Aorta (tissue), 5 donors: ENCODE results near the gene GNMT. TPM values are rescaled to one million over a fixed set of nuclear protein-coding genes. Genes with fewer than 3 reads are reported as not detected.

Source experiments
- ATAC-seq: fragments of 200-7000 bp; cut with Tn5 transposase; one replicate; pipeline ENCODE4 v1.9.1; 2022; ENCODE audit warnings: moderate library complexity; ENCODE audit not compliant: low FRiP score
- DNase-seq, 2 donors: peaks; one replicate each; pipeline ENCODE4 v3.0.0-alpha.2; 2020
- H3K27ac ChIP-seq, 2 donors: one replicate each; pipeline ENCODE4 v1.5.1; 2013; ENCODE audit warnings: low read length in 2 of 2, mild to moderate bottlenecking in 2 of 2, moderate library complexity in 2 of 2, control low read depth in 1 of 2, inconsistent platforms in 1 of 2, low read depth in 1 of 2
- H3K27me3 ChIP-seq, 2 donors: one replicate each; pipeline ENCODE4 v1.6.1; 2013; ENCODE audit warnings: control low read depth in 1 of 2, low read length in 1 of 2, mild to moderate bottlenecking in 1 of 2, moderate library complexity in 1 of 2; ENCODE audit not compliant: insufficient read depth in 2 of 2, control insufficient read depth in 1 of 2
- H3K36me3 ChIP-seq, 2 donors: one replicate each; pipeline ENCODE4 v1.6.1; 2013; ENCODE audit warnings: control low read depth in 1 of 2, low read length in 1 of 2, mild to moderate bottlenecking in 1 of 2; ENCODE audit not compliant: insufficient read depth in 2 of 2, control insufficient read depth in 1 of 2
- H3K4me1 ChIP-seq, 2 donors: one replicate each; pipeline ENCODE4 v1.6.1; 2013; ENCODE audit warnings: low read length in 2 of 2, control low read depth in 1 of 2, mild to moderate bottlenecking in 1 of 2, moderate library complexity in 1 of 2; ENCODE audit not compliant: insufficient read depth in 2 of 2, control insufficient read depth in 1 of 2
- H3K4me3 ChIP-seq, 2 donors: one replicate each; pipeline ENCODE4 v1.5.1; 2013; ENCODE audit warnings: low read length in 2 of 2, control low read depth in 1 of 2, mild to moderate bottlenecking in 1 of 2
- H3K9me3 ChIP-seq: one replicate; pipeline ENCODE4 v1.6.1; 2013; ENCODE audit warnings: mild to moderate bottlenecking, low read length; ENCODE audit not compliant: control insufficient read depth
- WGBS, 2 donors: extraction: QIAGEN DNeasy Blood & Tissue Kit; methylation state at CpG; one replicate each; pipeline ENCODE4 v1.1.7; 2013; 5-methylcytosine and 5-hydroxymethylcytosine counted together
- intact Hi-C, 2 donors: fragments of 100-400 bp; cut with DNase I; formaldehyde crosslinking; loops; one replicate each; pipeline versions ENCODE4 v1.14.2 to v1.15.0; 2022
- polyA plus RNA-seq, 2 donors: library from polyadenylated mRNA; stranded (reverse); fragments of 200-250 nt; gene quantifications; one replicate each; pipeline ENCODE4 v1.2.3, GENCODE V29; 2013
- total RNA-seq, 2 donors: library from RNA; stranded (reverse); fragmentation: NEBNext Ultra II Directional; extraction: Animal tissue kit (Norgen Biotek cat#: 25700); gene quantifications; one replicate each; pipeline ENCODE4 v1.2.1, GENCODE V29; 2021
- donor health status: healthy with polysubstance abuse.
- donor health status: Bipolar disorder and iron deficiency.
- donor health status: DM: no; HTN: no; CAD: no.
- donor health status: DM: no; HTN: no; CAD: no.
- donor health status: DM: yes; HTN: yes; CAD: no.

Gene GNMT
- total and polyA plus RNA-seq, 4 donors, result 0.88 to 1.2 (median 1.2) TPM; not detected in 1

- Histone ChIP-seq H3K4me3 (no peak overlapping the region), H3K9me3 (no peaks in the 10 kb centered on the region), H3K4me1 (no peaks in the 10 kb centered on the region), H3K27me3 (no peaks in the 10 kb centered on the region), H3K36me3 (peaks cover 0 to 2% of the 10 kb centered on the region in 2 donors), H3K27ac (no peak overlapping the region)
- DNase-seq, result no peak
- ATAC-seq, result no peak
- 12 to 15% methylated on average over 13 of the region's 13 CpGs for WGBS, 2 donors
- intact Hi-C loops, result no loop called here
Observed at GRCh38 chr6:42959917-42960242, 674 bp upstream of the GNMT start.

- intact Hi-C loops, result no loop called here
- Histone ChIP-seq H3K9me3 (no peaks in the 10 kb centered on the region), H3K36me3 (peaks cover 0 to 7% of the 10 kb centered on the region in 2 donors), H3K4me3 (peak overlapping the region in 1 of 2 donors; percentile 24), H3K4me1 (no peaks in the 10 kb centered on the region), H3K27ac (no peak overlapping the region), H3K27me3 (no peaks in the 10 kb centered on the region)
- DNase-seq, result no peak
- ATAC-seq, result peak; percentile 60
- 25 to 29% methylated on average over 15 of the region's 15 CpGs for WGBS, 2 donors
Observed at GRCh38 chr6:42961020-42961470, 491 bp downstream of the GNMT start.

- no peak overlapping the region for H3K4me3 ChIP-seq
- 90 to 93% methylated on average over 12 of the region's 12 CpGs for WGBS, 2 donors
- DNase-seq (no peak), ATAC-seq (no peak)
- peaks cover 0 to 9% of the 10 kb centered on the region in 2 donors for H3K36me3 ChIP-seq
- H3K4me1 ChIP-seq, result no peaks in the 10 kb centered on the region
- H3K9me3 ChIP-seq, result no peaks in the 10 kb centered on the region
- no peaks in the 10 kb centered on the region for H3K27me3 ChIP-seq
- H3K27ac ChIP-seq, result no peak overlapping the region
- intact Hi-C loops, result no loop called here
Observed at GRCh38 chr6:42962096-42962495, 1.5 kb downstream of the GNMT start.

- DNase-seq, result no peak
- no peak for ATAC-seq
- H3K27ac ChIP-seq, result no peak overlapping the region
- H3K4me3 ChIP-seq, result no peak overlapping the region
- H3K9me3 ChIP-seq, result no peaks in the 10 kb centered on the region
- peaks cover 0 to 12% of the 10 kb centered on the region in 2 donors for H3K36me3 ChIP-seq
- H3K4me1 ChIP-seq, result no peaks in the 10 kb centered on the region
- intact Hi-C loops, result no loop called here
- H3K27me3 ChIP-seq, result no peaks in the 10 kb centered on the region
- WGBS, 2 donors, result 92% methylated on average over 13 of the region's 13 CpGs
Observed at GRCh38 chr6:42962502-42963178, 2.1 kb downstream of the GNMT start.

- Histone ChIP-seq H3K4me3 (no peak overlapping the region), H3K9me3 (no peaks in the 10 kb centered on the region), H3K27ac (no peak overlapping the region), H3K36me3 (peaks cover 0 to 12% of the 10 kb centered on the region in 2 donors), H3K27me3 (no peaks in the 10 kb centered on the region), H3K4me1 (no peaks in the 10 kb centered on the region)
- DNase-seq, result no peak
- WGBS, 2 donors, result 77 to 79% methylated on average over 12 of the region's 12 CpGs
- intact Hi-C loops, result no loop called here
- no peak for ATAC-seq
Observed at GRCh38 chr6:42963179-42963854, 2.8 kb downstream of the GNMT start.

- Histone ChIP-seq H3K9me3 (no peaks in the 10 kb centered on the region), H3K27me3 (no peaks in the 10 kb centered on the region), H3K27ac (no peak overlapping the region), H3K4me3 (no peak overlapping the region), H3K4me1 (no peaks in the 10 kb centered on the region), H3K36me3 (peaks cover 0 to 12% of the 10 kb centered on the region in 2 donors)
- 81 to 85% methylated on average over 9 of the region's 9 CpGs for WGBS, 2 donors
- DNase-seq (no peak), ATAC-seq (no peak)
- intact Hi-C loops, result no loop called here
Observed at GRCh38 chr6:42963855-42964605, 3.5 kb downstream of the GNMT start.

GRCh38 chr6:42966571-42966970, 6.0 kb downstream of the GNMT start:
- H3K27ac ChIP-seq, result no peak overlapping the region
- intact Hi-C loops, result no loop called here

GRCh38 chr6:42967228-42967627, 6.7 kb downstream of the GNMT start:
- WGBS, 2 donors, result 93 to 94% methylated on average over 11 of the region's 11 CpGs
- DNase-seq (no peak), ATAC-seq (no peak)
- H3K9me3 ChIP-seq, result no peaks in the 10 kb centered on the region
- no peaks in the 10 kb centered on the region for H3K4me1 ChIP-seq
- intact Hi-C loops, result no loop called here
- no peaks in the 10 kb centered on the region for H3K27me3 ChIP-seq
- peaks cover 0 to 12% of the 10 kb centered on the region in 2 donors for H3K36me3 ChIP-seq
- H3K4me3 ChIP-seq, result no peak overlapping the region
- H3K27ac ChIP-seq, result no peak overlapping the region

More at GRCh38 chr6:42966571-42966970, 6.0 kb downstream of the GNMT start:
- Histone ChIP-seq H3K9me3 (no peaks in the 10 kb centered on the region), H3K4me3 (no peak overlapping the region), H3K4me1 (no peaks in the 10 kb centered on the region), H3K27me3 (no peaks in the 10 kb centered on the region), H3K36me3 (peaks cover 0 to 12% of the 10 kb centered on the region in 2 donors)
- no peak for DNase-seq
- no peak for ATAC-seq
- WGBS, 2 donors, result 71 to 80% methylated on average over 7 of the region's 7 CpGs
